Panc1 (cell line): Measurements from ENCODE around the gene RAD23A.

Experiments used
- POLR2AphosphoS5 ChIP-seq: IDR thresholded peaks from 2 replicates; pipeline ENCODE4 v1.6.1; 2012; ENCODE audit warnings: mild to moderate bottlenecking, low read depth, low read length, moderate library complexity
- TCF7L2 ChIP-seq: IDR thresholded peaks from 2 replicates; pipeline ENCODE4 v1.6.1; 2011; ENCODE audit warnings: mild to moderate bottlenecking, low read depth, low read length, inconsistent platforms
- TF ChIP-seq, protein P1 (sequence below): fragments of 450-650 bp; IDR thresholded peaks from 2 replicates; pipeline ENCODE4 v1.5.1; 2017; ENCODE audit warnings: mild to moderate bottlenecking

DNA sequence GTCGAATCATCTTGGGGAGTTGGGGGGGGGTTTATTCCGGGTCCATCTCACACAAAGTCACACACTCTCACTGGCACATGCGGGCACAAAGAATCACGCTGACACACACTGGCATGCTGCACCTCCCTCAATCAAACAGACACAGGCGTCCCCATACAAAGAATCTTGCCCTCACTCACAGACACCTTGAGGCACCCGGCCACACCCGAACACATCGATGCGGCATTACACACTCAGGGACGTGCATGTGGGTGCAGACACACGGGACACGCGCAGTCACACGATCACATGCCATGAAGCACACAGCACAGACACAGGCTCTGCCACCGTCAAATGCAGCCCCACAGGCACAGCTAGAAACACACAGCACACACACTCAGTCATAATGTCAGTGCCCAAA is 57.4 kb downstream of the RAD23A start:
- TF ChIP-seq, protein P1, sequence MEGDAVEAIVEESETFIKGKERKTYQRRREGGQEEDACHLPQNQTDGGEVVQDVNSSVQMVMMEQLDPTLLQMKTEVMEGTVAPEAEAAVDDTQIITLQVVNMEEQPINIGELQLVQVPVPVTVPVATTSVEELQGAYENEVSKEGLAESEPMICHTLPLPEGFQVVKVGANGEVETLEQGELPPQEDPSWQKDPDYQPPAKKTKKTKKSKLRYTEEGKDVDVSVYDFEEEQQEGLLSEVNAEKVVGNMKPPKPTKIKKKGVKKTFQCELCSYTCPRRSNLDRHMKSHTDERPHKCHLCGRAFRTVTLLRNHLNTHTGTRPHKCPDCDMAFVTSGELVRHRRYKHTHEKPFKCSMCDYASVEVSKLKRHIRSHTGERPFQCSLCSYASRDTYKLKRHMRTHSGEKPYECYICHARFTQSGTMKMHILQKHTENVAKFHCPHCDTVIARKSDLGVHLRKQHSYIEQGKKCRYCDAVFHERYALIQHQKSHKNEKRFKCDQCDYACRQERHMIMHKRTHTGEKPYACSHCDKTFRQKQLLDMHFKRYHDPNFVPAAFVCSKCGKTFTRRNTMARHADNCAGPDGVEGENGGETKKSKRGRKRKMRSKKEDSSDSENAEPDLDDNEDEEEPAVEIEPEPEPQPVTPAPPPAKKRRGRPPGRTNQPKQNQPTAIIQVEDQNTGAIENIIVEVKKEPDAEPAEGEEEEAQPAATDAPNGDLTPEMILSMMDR = no peak
- TF ChIP-seq POLR2AphosphoS5 (no peak), TCF7L2 (no peak)
